WTC11 (cell line): Measurements from ENCODE around the gene CCDC154.

Source experiments
- ATF3 ChIP-seq: sonication (generic); formaldehyde crosslinking; conservative IDR thresholded peaks from 2 replicates; pipeline ENCODE4 v1.8.1; 2022; ENCODE audit warnings: mild to moderate bottlenecking, missing genetic modification reagents
- CTCF ChIP-seq: fragments of 200-600 bp; IDR thresholded peaks from 2 replicates; pipeline ENCODE4 v1.8.0; 2022; ENCODE audit warnings: antibody characterized with exemption
- E2F4 ChIP-seq: sonication (generic); formaldehyde crosslinking; IDR thresholded peaks from 2 replicates; pipeline ENCODE4 v1.8.1; 2022; ENCODE audit warnings: low read depth, mild to moderate bottlenecking, moderate library complexity, missing genetic modification reagents, borderline replicate concordance
- ESRRA ChIP-seq: sonication (generic); formaldehyde crosslinking; IDR thresholded peaks from 2 replicates; pipeline ENCODE4 v1.8.1; 2022; ENCODE audit warnings: mild to moderate bottlenecking, missing genetic modification reagents, borderline replicate concordance
- FOXJ3 ChIP-seq: sonication (generic); formaldehyde crosslinking; IDR thresholded peaks from 2 replicates; pipeline ENCODE4 v1.9.0; 2021; ENCODE audit warnings: missing genetic modification reagents, mild to moderate bottlenecking, borderline replicate concordance
- GABPB1 ChIP-seq: sonication (generic); formaldehyde crosslinking; IDR thresholded peaks from 2 replicates; pipeline ENCODE4 v1.8.1; 2023; ENCODE audit warnings: mild to moderate bottlenecking, missing genetic modification reagents
- MAX ChIP-seq: sonication (generic); formaldehyde crosslinking; IDR thresholded peaks from 2 replicates; pipeline ENCODE4 v1.8.0; 2022; ENCODE audit warnings: mild to moderate bottlenecking, missing genetic modification reagents
- MLX ChIP-seq: sonication (generic); formaldehyde crosslinking; IDR thresholded peaks from 2 replicates; pipeline ENCODE4 v1.8.1; 2023; ENCODE audit warnings: mild to moderate bottlenecking, missing genetic modification reagents, moderate library complexity
- SMAD4 ChIP-seq: sonication (generic); formaldehyde crosslinking; IDR thresholded peaks from 2 replicates; pipeline ENCODE4 v1.8.0; 2022; ENCODE audit warnings: mild to moderate bottlenecking, missing genetic modification reagents
- USF2 ChIP-seq: sonication (generic); formaldehyde crosslinking; IDR thresholded peaks from 2 replicates; pipeline ENCODE4 v1.8.1; 2023; ENCODE audit warnings: mild to moderate bottlenecking, missing genetic modification reagents, moderate library complexity
- ZBTB21 ChIP-seq: sonication (generic); formaldehyde crosslinking; IDR thresholded peaks from 2 replicates; pipeline ENCODE4 v1.8.1; 2023; ENCODE audit warnings: mild to moderate bottlenecking, missing genetic modification reagents, borderline replicate concordance
- ZNF121 ChIP-seq: sonication (generic); formaldehyde crosslinking; IDR thresholded peaks from 2 replicates; pipeline ENCODE4 v1.8.0; 2023; ENCODE audit warnings: missing genetic modification reagents

- TF ChIP-seq USF2 (CRISPR knock-in tag) (no peak), CTCF (no peak), ATF3 (no peak), GABPB1 (CRISPR knock-in tag) (no peak), E2F4 (CRISPR knock-in tag) (no peak), ZBTB21 (CRISPR knock-in tag) (no peak), FOXJ3 (CRISPR knock-in tag) (no peak), ESRRA (CRISPR knock-in tag) (no peak), ZNF121 (CRISPR knock-in tag) (no peak), MAX (CRISPR knock-in tag) (no peak), MLX (CRISPR knock-in tag) (no peak), SMAD4 (CRISPR knock-in tag) (no peak)
Observed at GRCh38 chr16:1489077-1489476, 44.7 kb upstream of the CCDC154 start.
